K562 (cell line): ENCODE measurements around the gene TBXAS1. TPM values are rescaled to one million over a fixed set of nuclear protein-coding genes. Genes with fewer than 3 reads are reported as not detected.

Experiments
- CREBBP ChIP-seq: IDR thresholded peaks from one replicate; pipeline ENCODE4 v1.6.1; 2012; ENCODE audit warnings: low read depth, mild to moderate bottlenecking, control low read depth, inconsistent platforms, low read length
- CREM ChIP-seq: IDR thresholded peaks from 2 replicates; pipeline ENCODE4 v1.6.1; 2014; ENCODE audit warnings: antibody characterized with exemption, low read depth
- E2F8 ChIP-seq: fragments of 450-650 bp; IDR thresholded peaks from 2 replicates; pipeline ENCODE4 v1.7.1; 2018; ENCODE audit warnings: mild to moderate bottlenecking, low read depth; ENCODE audit not compliant: partially characterized antibody
- MAFK ChIP-seq: IDR thresholded peaks from 2 replicates; pipeline ENCODE4 v1.6.1; 2011; ENCODE audit warnings: low read length, improper control_type of control experiment
- MECOM ChIP-seq: fragments of 250-450 bp; sonication (Bioruptor Pico); IDR thresholded peaks from 2 replicates; pipeline ENCODE4 v1.8.0; 2022; ENCODE audit warnings: inconsistent platforms
- NR0B1 ChIP-seq: fragments of 450-650 bp; IDR thresholded peaks from one replicate; pipeline ENCODE4 v1.6.1; 2018; ENCODE audit warnings: mild to moderate bottlenecking, moderate library complexity; ENCODE audit not compliant: partially characterized antibody
- PHF20 ChIP-seq: fragments of 450-650 bp; IDR thresholded peaks from 2 replicates; pipeline ENCODE4 v1.6.1; 2018; ENCODE audit not compliant: partially characterized antibody
- RAD21 ChIP-seq, 2 experiments: fragments of 250-450 bp in 1 of 2; fragments of 450-650 bp in 1 of 2; sonication (Bioruptor Pico) in 1 of 2; formaldehyde crosslinking in 1 of 2; IDR thresholded peaks in 1 of 2; conservative IDR thresholded peaks in 1 of 2; 2 replicates each; pipeline versions ENCODE4 v1.4.0 to v1.8.0; 2020 to 2022; ENCODE audit warnings: mild to moderate bottlenecking in 2 of 2, moderate library complexity in 1 of 2
- RCOR1 ChIP-seq, 2 experiments: IDR thresholded peaks; 2 replicates each; pipeline ENCODE4 v1.6.1; 2012; ENCODE audit warnings: low read depth in 2 of 2, low read length in 2 of 2, borderline replicate concordance in 1 of 2, improper control_type of control experiment in 1 of 2
- SP1 ChIP-seq: sonication (generic); formaldehyde crosslinking; IDR thresholded peaks from 2 replicates; pipeline ENCODE4 v1.8.1; 2022; ENCODE audit warnings: mild to moderate bottlenecking, missing genetic modification reagents
- SPI1 ChIP-seq: IDR thresholded peaks from 2 replicates; pipeline ENCODE4 v1.6.1; 2011; ENCODE audit warnings: low read depth, low read length, control low read depth, borderline replicate concordance
- XRCC3 ChIP-seq: fragments of 450-650 bp; IDR thresholded peaks from 2 replicates; pipeline ENCODE4 v1.6.1; 2017; ENCODE audit warnings: mild to moderate bottlenecking, moderate library complexity
- ZBTB9 ChIP-seq: fragments of 450-650 bp; formaldehyde crosslinking; IDR thresholded peaks from 2 replicates; pipeline ENCODE4 v1.4.0; 2020; ENCODE audit warnings: mild to moderate bottlenecking, moderate library complexity
- ZHX1 ChIP-seq: fragments of 150-350 bp; conservative IDR thresholded peaks from 2 replicates; pipeline ENCODE4 v1.6.1; 2014; ENCODE audit warnings: low read length
- ZNF699 ChIP-seq: fragments of 250-450 bp; sonication (Bioruptor Pico); IDR thresholded peaks from 2 replicates; pipeline ENCODE4 v1.8.0; 2021; ENCODE audit warnings: mild to moderate bottlenecking, moderate library complexity; ENCODE audit not compliant: insufficient replicate concordance
- ZNF778 ChIP-seq: fragments of 450-650 bp; formaldehyde crosslinking; IDR thresholded peaks from 2 replicates; pipeline ENCODE4 v1.4.0; 2020; ENCODE audit warnings: mild to moderate bottlenecking, moderate library complexity
- polyA plus RNA-seq, 8 experiments: library from polyadenylated mRNA; depleted of rRNA in 4 of 8; stranded (reverse) in 5 of 8; unstranded in 3 of 8; fragments of >200 nt; fragmentation: Nextera tagmentation in 2 of 8; fragmentation: Illumina TruSeq in 1 of 8; extraction: Ambion mirVana in 2 of 8; extraction: Trizol in 1 of 8; gene quantifications; 2 replicates each; pipeline versions ENCODE4 v1.2.1 to v1.2.3, GENCODE V29; 2011 to 2014; ENCODE audit warnings: inconsistent platforms in 1 of 8, missing spikeins in 1 of 8
- total RNA-seq, 7 experiments: library from RNA; depleted of rRNA in 6 of 7; stranded (reverse); fragments of >200 nt in 6 of 7; fragmentation: Illumina TruSeq in 2 of 7; extraction: Trizol in 2 of 7; gene quantifications; 2 replicates each; pipeline versions ENCODE4 v1.2.1 to v1.2.3, GENCODE V29; 2011 to 2021; ENCODE audit warnings: low replicate concordance in 1 of 7

TBXAS1 gene
- total and polyA plus RNA-seq, 9 of the 15 experiments (the other 6 are each of a cell fraction or from before 2014, with no cell fraction given) = 1.1 to 8.3 (median 1.9) TPM

- no peak for TF ChIP-seq E2F8
- no peak for TF ChIP-seq ZHX1
- 0 out of 2 replicates have a peak, but pooled peaks have one; percentile 2 for TF ChIP-seq SPI1
- TF ChIP-seq RAD21 (CRISPR knock-in tag; conservative IDR thresholded peaks at IDR 0.05 in 1 of 2, IDR thresholded peaks at IDR 0.05 in 1 of 2) = peak; percentile 69 to 85
- no peak for TF ChIP-seq XRCC3
- peak; percentile 54; the same call in 1 of the 2 replicates for TF ChIP-seq SP1 (CRISPR knock-in tag)
- no peak for TF ChIP-seq CREBBP
- TF ChIP-seq NR0B1 = no peak
- TF ChIP-seq MAFK = no peak
- no peak for TF ChIP-seq PHF20
- TF ChIP-seq ZNF778 (CRISPR knock-in tag) = no peak
- no peak for TF ChIP-seq MECOM (CRISPR knock-in tag)
- TF ChIP-seq RCOR1 (IDR thresholded peaks at IDR 0.05; ENCODE audit: borderline replicate concordance in 1 of 2, low read depth in 2 of 2, low read length in 2 of 2) = peak in 1 of 2 experiments; percentile 55; a peak in 1 of 4 replicates
- TF ChIP-seq ZNF699 (CRISPR knock-in tag) = no peak
- TF ChIP-seq ZBTB9 (CRISPR knock-in tag) = no peak
- peak; percentile 34; the same call in 1 of the 2 replicates for TF ChIP-seq CREM
Observed at GRCh38 chr7:140005754-140006503, 176.9 kb downstream of the TBXAS1 start (continued).
